WTC11 (cell line): ENCODE data around the gene GCAT. TPM values are rescaled to one million over a fixed set of nuclear protein-coding genes. Genes with fewer than 3 reads are reported as not detected.

Experiments used
- ATAC-seq: fragments of 200-7000 bp; cut with Tn5 transposase; 2 replicates; pipeline ENCODE4 v1.10.0; 2021; ENCODE audit warnings: mild to moderate bottlenecking, moderate library complexity
- CTCF ChIA-PET: fragments of 300-600 bp; sonication (Branson Sonifier 250); formaldehyde crosslinking; loops from one replicate; lab custom pipeline; 2021; ENCODE audit warnings: antibody characterized with exemption; lab: Charles Lee
- POLR2A ChIA-PET: fragments of 350-600 bp; sonication (Branson Sonifier 250); formaldehyde crosslinking; loops from one replicate; lab custom pipeline; 2021; ENCODE audit warnings: antibody characterized with exemption; lab: Charles Lee
- DNase-seq: peaks from one replicate; pipeline ENCODE4 v3.0.0; 2021; ENCODE audit warnings: low spot score
- H3K27ac Mint-ChIP-seq: 2 replicates; pipeline ENCODE4 v1.8.0; 2021; ENCODE audit warnings: mixed read lengths
- H3K27me3 Mint-ChIP-seq: 2 replicates; pipeline ENCODE4 v1.8.0; 2021; ENCODE audit warnings: low read depth, mild to moderate bottlenecking, moderate library complexity, mixed read lengths
- H3K36me3 Mint-ChIP-seq: 2 replicates; pipeline ENCODE4 v1.8.0; 2021; ENCODE audit warnings: mixed read lengths
- H3K4me1 Mint-ChIP-seq: 2 replicates; pipeline ENCODE4 v1.8.0; 2022; ENCODE audit warnings: mixed read lengths
- H3K4me3 Mint-ChIP-seq: 2 replicates; pipeline ENCODE4 v1.8.0; 2021; ENCODE audit warnings: mild to moderate bottlenecking, moderate library complexity, mixed read lengths
- H3K9me3 Mint-ChIP-seq: 2 replicates; pipeline ENCODE4 v1.8.0; 2021; ENCODE audit warnings: mixed read lengths
- ATF2 ChIP-seq: sonication (generic); formaldehyde crosslinking; IDR thresholded peaks from 2 replicates; pipeline ENCODE4 v1.8.1; 2022; ENCODE audit warnings: low read depth, missing genetic modification reagents, borderline replicate concordance
- CBFB ChIP-seq: sonication (generic); formaldehyde crosslinking; IDR thresholded peaks from 2 replicates; pipeline ENCODE4 v1.8.1; 2022; ENCODE audit warnings: mild to moderate bottlenecking, low read depth, missing genetic modification reagents
- FOXK1 ChIP-seq: sonication (generic); formaldehyde crosslinking; IDR thresholded peaks from 2 replicates; pipeline ENCODE4 v1.8.0; 2022; ENCODE audit warnings: mild to moderate bottlenecking, moderate library complexity, missing genetic modification reagents
- GTF2I ChIP-seq: fragments of 250-450 bp; sonication (Bioruptor Pico); conservative IDR thresholded peaks from 2 replicates; pipeline ENCODE4 v1.4.0; 2021; ENCODE audit warnings: mild to moderate bottlenecking
- MXD4 ChIP-seq: fragments of 250-450 bp; sonication (Bioruptor Pico); IDR thresholded peaks from 2 replicates; pipeline ENCODE4 v1.8.0; 2021; ENCODE audit warnings: mild to moderate bottlenecking, moderate library complexity, borderline replicate concordance
- NR3C1 ChIP-seq: sonication (generic); formaldehyde crosslinking; conservative IDR thresholded peaks from 2 replicates; pipeline ENCODE4 v1.8.1; 2023; ENCODE audit warnings: low read depth, mild to moderate bottlenecking, missing genetic modification reagents
- SMAD3 ChIP-seq: sonication (generic); formaldehyde crosslinking; IDR thresholded peaks from 2 replicates; pipeline ENCODE4 v1.8.0; 2022; ENCODE audit warnings: missing genetic modification reagents, mild to moderate bottlenecking, borderline replicate concordance
- ZNF232 ChIP-seq: sonication (generic); formaldehyde crosslinking; IDR thresholded peaks from 2 replicates; pipeline ENCODE4 v1.8.0; 2022; ENCODE audit warnings: mild to moderate bottlenecking, missing genetic modification reagents
- ZNF281 ChIP-seq: sonication (generic); formaldehyde crosslinking; IDR thresholded peaks from 2 replicates; pipeline ENCODE4 v1.8.0; 2023; ENCODE audit warnings: mild to moderate bottlenecking, missing genetic modification reagents
- ZNF423 ChIP-seq: fragments of 250-450 bp; sonication (Bioruptor Pico); IDR thresholded peaks from 2 replicates; pipeline ENCODE4 v2.1.2; 2022; ENCODE audit warnings: mild to moderate bottlenecking, moderate library complexity
- total RNA-seq: library from RNA; stranded (reverse); gene quantifications from 3 replicates; pipeline ENCODE4 v1.2.3, GENCODE V29; 2021
- TF ChIP-seq, protein P1 (sequence below): sonication (generic); formaldehyde crosslinking; IDR thresholded peaks from 2 replicates; pipeline ENCODE4 v1.8.1; 2022; ENCODE audit warnings: mild to moderate bottlenecking, missing genetic modification reagents, moderate library complexity, borderline replicate concordance
- TF ChIP-seq, protein P2 (sequence below): sonication (generic); formaldehyde crosslinking; IDR thresholded peaks from 2 replicates; pipeline ENCODE4 v1.8.1; 2022; ENCODE audit warnings: low read depth, mild to moderate bottlenecking, moderate library complexity, missing genetic modification reagents, borderline replicate concordance

Gene GCAT
- total RNA-seq, 1 experiment from 2014 or later: 33.0 TPM

GRCh38 chr22:37812869-37813678, 5.3 kb downstream of the GCAT start (continued):
- TF ChIP-seq ZNF281 (CRISPR knock-in tag): no peak
- no peak for TF ChIP-seq CBFB (CRISPR knock-in tag)
- TF ChIP-seq SMAD3 (CRISPR knock-in tag): no peak
- no peak for TF ChIP-seq FOXK1 (CRISPR knock-in tag)
- TF ChIP-seq ATF2: no peak
- TF ChIP-seq, protein P1, sequence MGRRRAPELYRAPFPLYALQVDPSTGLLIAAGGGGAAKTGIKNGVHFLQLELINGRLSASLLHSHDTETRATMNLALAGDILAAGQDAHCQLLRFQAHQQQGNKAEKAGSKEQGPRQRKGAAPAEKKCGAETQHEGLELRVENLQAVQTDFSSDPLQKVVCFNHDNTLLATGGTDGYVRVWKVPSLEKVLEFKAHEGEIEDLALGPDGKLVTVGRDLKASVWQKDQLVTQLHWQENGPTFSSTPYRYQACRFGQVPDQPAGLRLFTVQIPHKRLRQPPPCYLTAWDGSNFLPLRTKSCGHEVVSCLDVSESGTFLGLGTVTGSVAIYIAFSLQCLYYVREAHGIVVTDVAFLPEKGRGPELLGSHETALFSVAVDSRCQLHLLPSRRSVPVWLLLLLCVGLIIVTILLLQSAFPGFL (CRISPR knock-in tag): no peak
- TF ChIP-seq NR3C1 (CRISPR knock-in tag): no peak

DNA sequence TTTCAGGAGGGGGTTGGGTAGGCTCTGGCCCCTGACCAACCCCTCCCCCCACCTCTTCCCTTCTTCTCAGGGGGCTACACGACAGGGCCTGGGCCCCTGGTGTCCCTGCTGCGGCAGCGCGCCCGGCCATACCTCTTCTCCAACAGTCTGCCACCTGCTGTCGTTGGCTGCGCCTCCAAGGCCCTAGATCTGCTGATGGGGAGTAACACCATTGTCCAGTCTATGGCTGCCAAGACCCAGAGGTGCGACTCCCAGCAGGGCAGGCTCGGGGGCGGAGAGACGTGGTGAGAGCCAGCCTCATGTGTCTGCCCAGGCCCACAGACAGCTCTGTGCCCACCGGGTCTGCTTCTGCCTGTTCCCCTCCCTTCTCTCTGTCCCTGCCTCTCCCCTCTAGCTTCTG, 7.9 kb downstream of the GCAT start:
- Mint-ChIP-seq H3K36me3 (peaks cover 8% of the 10 kb centered on the region), H3K27me3 (peaks cover 19% of the 10 kb centered on the region), H3K9me3 (no peaks in the 10 kb centered on the region), H3K4me3 (no peak overlapping the region), H3K27ac (no peak overlapping the region), H3K4me1 (peaks cover 9% of the 10 kb centered on the region)
- no peak for DNase-seq
- CTCF ChIA-PET: interaction anchor here (5.1 kb wide), 1 partner anchor 47 kb away, joined by 109 read pairs; no protein-coding TSS in a partner anchor
- POLR2A ChIA-PET: no interaction called here
- no peak for TF ChIP-seq GTF2I (CRISPR knock-in tag)
- no peak for TF ChIP-seq ZNF423 (CRISPR knock-in tag)
- ATAC-seq: no peak

DNA sequence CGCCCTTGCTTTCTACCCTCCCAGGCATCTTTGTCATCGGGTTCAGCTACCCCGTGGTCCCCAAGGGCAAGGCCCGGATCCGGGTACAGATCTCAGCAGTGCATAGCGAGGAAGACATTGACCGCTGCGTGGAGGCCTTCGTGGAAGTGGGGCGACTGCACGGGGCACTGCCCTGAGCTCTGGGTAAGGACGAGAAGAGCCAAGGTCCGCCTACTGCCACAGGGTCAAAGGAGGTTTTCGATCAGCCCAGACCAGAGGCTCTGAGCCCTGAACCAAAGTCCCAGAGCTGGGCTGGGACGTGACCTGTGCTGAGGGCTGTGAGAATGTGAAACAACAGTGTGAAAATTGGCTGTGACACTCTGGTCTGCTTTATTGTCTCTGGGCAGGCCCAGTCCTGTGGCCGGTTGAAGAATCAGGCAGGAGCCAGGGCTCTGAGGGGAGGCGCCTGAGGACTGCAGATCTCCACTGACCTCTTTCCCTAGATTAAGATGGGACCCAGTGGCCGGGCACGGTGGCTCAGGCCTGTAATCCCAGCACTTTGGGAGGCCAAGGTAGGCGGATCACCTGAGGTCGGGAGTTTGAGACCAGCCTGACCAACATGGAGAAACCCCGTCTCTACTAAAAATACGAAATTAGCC, 8.9 kb downstream of the GCAT start:
- H3K27ac Mint-ChIP-seq: no peak overlapping the region
- ChIA-PET CTCF (interaction anchor here (0.7 to 5.1 kb wide), 17 partner anchors 8 to 236 kb away, joined by 3 to 109 read pairs (median 9); partner anchors contain the start of genes ANKRD54, EIF3L, GCAT and MICALL1), POLR2A (interaction anchor here (1.6 to 2.6 kb wide), 2 partner anchors 9 to 12 kb away, joined by 6 to 42 read pairs; partner anchors contain the start of gene GCAT)
- TF ChIP-seq ZNF232 (CRISPR knock-in tag): no peak
- TF ChIP-seq, protein P2, sequence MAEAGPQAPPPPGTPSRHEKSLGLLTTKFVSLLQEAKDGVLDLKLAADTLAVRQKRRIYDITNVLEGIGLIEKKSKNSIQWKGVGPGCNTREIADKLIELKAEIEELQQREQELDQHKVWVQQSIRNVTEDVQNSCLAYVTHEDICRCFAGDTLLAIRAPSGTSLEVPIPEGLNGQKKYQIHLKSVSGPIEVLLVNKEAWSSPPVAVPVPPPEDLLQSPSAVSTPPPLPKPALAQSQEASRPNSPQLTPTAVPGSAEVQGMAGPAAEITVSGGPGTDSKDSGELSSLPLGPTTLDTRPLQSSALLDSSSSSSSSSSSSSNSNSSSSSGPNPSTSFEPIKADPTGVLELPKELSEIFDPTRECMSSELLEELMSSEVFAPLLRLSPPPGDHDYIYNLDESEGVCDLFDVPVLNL: no peak
- TF ChIP-seq MXD4 (CRISPR knock-in tag): no peak
- no peak for ATAC-seq
- H3K4me1 Mint-ChIP-seq: peaks cover 11% of the 10 kb centered on the region
- no peaks in the 10 kb centered on the region for H3K9me3 Mint-ChIP-seq
- no peak overlapping the region for H3K4me3 Mint-ChIP-seq
- H3K27me3 Mint-ChIP-seq: peaks cover 29% of the 10 kb centered on the region
- DNase-seq: no peak
- peaks cover 8% of the 10 kb centered on the region for H3K36me3 Mint-ChIP-seq
